HepG2 (cell line): ENCODE results near the gene CLCN2. TPM values are rescaled to one million over a fixed set of nuclear protein-coding genes. Genes with fewer than 3 reads are reported as not detected.

Experiments
- DPF2 ChIP-seq: sonication (generic); formaldehyde crosslinking; IDR thresholded peaks from 2 replicates; pipeline ENCODE4 v1.4.0; 2020; ENCODE audit warnings: mild to moderate bottlenecking, low read depth, missing genetic modification reagents, borderline replicate concordance
- ETV6 ChIP-seq: sonication (generic); formaldehyde crosslinking; conservative IDR thresholded peaks from 2 replicates; pipeline ENCODE4 v1.4.0; 2020; ENCODE audit warnings: missing genetic modification reagents
- MAZ ChIP-seq, 2 experiments: sonication (generic) in 1 of 2; formaldehyde crosslinking in 1 of 2; IDR thresholded peaks; 2 replicates each; pipeline versions ENCODE4 v1.5.0 to v1.6.1; 2012 to 2020; ENCODE audit warnings: low read depth in 2 of 2, mild to moderate bottlenecking in 2 of 2, borderline replicate concordance in 1 of 2, improper control_type of control experiment in 1 of 2, low read length in 1 of 2, missing genetic modification reagents in 1 of 2, moderate library complexity in 1 of 2
- NFE2 ChIP-seq: sonication (generic); formaldehyde crosslinking; IDR thresholded peaks from 2 replicates; pipeline ENCODE4 v1.4.0; 2020; ENCODE audit warnings: missing genetic modification reagents
- NR1H2 ChIP-seq: sonication (generic); formaldehyde crosslinking; IDR thresholded peaks from 2 replicates; pipeline ENCODE4 v1.8.1; 2022; ENCODE audit warnings: low read depth, missing genetic modification reagents, borderline replicate concordance
- SRF ChIP-seq: IDR thresholded peaks from 2 replicates; pipeline ENCODE4 v1.6.1; 2011; ENCODE audit warnings: mild to moderate bottlenecking, low read depth, low read length, moderate library complexity
- TAF15 ChIP-seq: fragments of 200-400 bp; formaldehyde crosslinking; IDR thresholded peaks from one replicate; pipeline ENCODE4 v1.6.1; 2018; ENCODE audit warnings: mild to moderate bottlenecking, low read depth, low read length; ENCODE audit not compliant: poor library complexity, severe bottlenecking
- ZFP1 ChIP-seq: IDR thresholded peaks from 2 replicates; pipeline ENCODE4 v1.6.1; 2016
- ZNF33B ChIP-seq: sonication (generic); formaldehyde crosslinking; IDR thresholded peaks from 2 replicates; pipeline ENCODE4 v1.5.1; 2020; ENCODE audit warnings: mild to moderate bottlenecking, missing genetic modification reagents
- ZNF574 ChIP-seq: sonication (generic); formaldehyde crosslinking; IDR thresholded peaks from 2 replicates; pipeline ENCODE4 v1.4.0; 2020; ENCODE audit warnings: missing genetic modification reagents
- ZNF776 ChIP-seq: sonication (generic); formaldehyde crosslinking; IDR thresholded peaks from 2 replicates; pipeline ENCODE4 v1.4.0; 2020; ENCODE audit warnings: mild to moderate bottlenecking, missing genetic modification reagents
- polyA plus RNA-seq, 8 experiments: library from polyadenylated mRNA; depleted of rRNA in 3 of 8; stranded (reverse) in 7 of 8; unstranded in 1 of 8; fragments of >200 nt; fragmentation: Illumina TruSeq in 4 of 8; extraction: Trizol in 4 of 8; gene quantifications; 2 replicates each; pipeline versions ENCODE4 v1.2.1 to v1.2.3, GENCODE V29; 2011 to 2016; ENCODE audit warnings: low read depth in 4 of 8, missing spikeins in 1 of 8, mixed read lengths in 1 of 8; ENCODE audit not compliant: insufficient read depth in 1 of 8
- total RNA-seq, 5 experiments: library from RNA; depleted of rRNA; stranded (reverse); fragments of >200 nt; fragmentation: Illumina TruSeq; extraction: Trizol; gene quantifications; 2 replicates each; pipeline ENCODE4 v1.2.3, GENCODE V29; 2016; ENCODE audit warnings: low read depth in 1 of 5
- TF ChIP-seq, protein P1 (sequence below): sonication (generic); formaldehyde crosslinking; IDR thresholded peaks from 2 replicates; pipeline ENCODE4 v1.8.0; 2022; ENCODE audit warnings: missing genetic modification reagents, mild to moderate bottlenecking, moderate library complexity, borderline replicate concordance
- TF ChIP-seq, protein P2 (sequence below): sonication (generic); formaldehyde crosslinking; IDR thresholded peaks from 2 replicates; pipeline ENCODE4 v1.8.1; 2023; ENCODE audit warnings: missing genetic modification reagents, inconsistent platforms, borderline replicate concordance
- TF ChIP-seq, protein P3 (sequence below): sonication (generic); formaldehyde crosslinking; conservative IDR thresholded peaks from 2 replicates; pipeline ENCODE4 v1.8.0; 2022; ENCODE audit warnings: low read depth, missing genetic modification reagents
- TF ChIP-seq, protein P4 (sequence below): sonication (generic); formaldehyde crosslinking; conservative IDR thresholded peaks from 2 replicates; pipeline ENCODE4 v1.4.0; 2020; ENCODE audit warnings: mild to moderate bottlenecking, missing genetic modification reagents, moderate library complexity

CLCN2 gene
- total and polyA plus RNA-seq, 2 of the 13 experiments (the other 11 are each of a cell fraction or from before 2014, with no cell fraction given) = 11.4 to 13.5 TPM

DNA sequence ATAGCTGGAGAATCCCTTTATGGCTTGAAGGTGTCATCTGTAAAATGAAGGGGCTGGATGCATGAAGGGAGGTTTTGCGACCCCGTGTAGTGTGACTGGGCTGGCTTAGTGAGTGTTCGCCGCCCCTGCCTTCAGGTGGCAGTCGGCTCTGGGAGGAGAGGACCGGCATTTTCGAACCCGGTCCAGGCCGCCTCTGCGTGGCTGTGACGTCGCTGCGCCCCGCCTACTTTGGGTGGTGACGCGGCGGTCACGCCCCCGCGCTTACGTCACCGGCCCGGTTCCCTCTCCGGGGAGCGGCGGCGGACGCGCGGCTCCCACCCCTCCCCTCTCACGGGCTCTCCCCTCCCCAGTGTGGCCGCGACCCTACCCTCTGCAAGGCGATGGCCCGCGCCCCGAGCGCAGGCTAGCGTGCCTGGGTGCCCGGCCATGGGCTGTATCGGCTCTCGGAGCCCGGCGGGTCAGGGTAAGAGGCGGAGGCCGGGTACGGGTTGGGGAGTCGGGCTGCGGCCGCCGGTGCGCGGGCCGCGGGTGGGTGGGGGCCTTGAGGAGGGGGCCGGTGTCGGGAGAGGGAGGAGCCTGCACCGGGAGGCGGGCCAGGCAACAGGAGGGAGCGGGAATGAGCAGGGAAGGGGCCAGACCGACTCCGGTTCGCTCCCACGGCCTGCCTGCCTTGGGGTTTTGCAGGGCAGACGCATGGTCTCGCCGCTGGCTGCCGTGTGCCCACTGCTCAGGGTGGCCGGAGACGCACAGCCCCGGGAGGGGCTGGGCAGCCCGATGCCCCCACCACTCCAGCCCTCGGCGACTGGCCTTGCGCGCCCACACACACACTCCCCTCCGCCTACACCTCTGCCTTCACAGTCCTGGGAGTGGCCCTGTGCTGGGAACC, 25.5 kb downstream of the CLCN2 start (continued):
- TF ChIP-seq, protein P1, sequence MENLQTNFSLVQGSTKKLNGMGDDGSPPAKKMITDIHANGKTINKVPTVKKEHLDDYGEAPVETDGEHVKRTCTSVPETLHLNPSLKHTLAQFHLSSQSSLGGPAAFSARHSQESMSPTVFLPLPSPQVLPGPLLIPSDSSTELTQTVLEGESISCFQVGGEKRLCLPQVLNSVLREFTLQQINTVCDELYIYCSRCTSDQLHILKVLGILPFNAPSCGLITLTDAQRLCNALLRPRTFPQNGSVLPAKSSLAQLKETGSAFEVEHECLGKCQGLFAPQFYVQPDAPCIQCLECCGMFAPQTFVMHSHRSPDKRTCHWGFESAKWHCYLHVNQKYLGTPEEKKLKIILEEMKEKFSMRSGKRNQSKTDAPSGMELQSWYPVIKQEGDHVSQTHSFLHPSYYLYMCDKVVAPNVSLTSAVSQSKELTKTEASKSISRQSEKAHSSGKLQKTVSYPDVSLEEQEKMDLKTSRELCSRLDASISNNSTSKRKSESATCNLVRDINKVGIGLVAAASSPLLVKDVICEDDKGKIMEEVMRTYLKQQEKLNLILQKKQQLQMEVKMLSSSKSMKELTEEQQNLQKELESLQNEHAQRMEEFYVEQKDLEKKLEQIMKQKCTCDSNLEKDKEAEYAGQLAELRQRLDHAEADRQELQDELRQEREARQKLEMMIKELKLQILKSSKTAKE (CRISPR knock-in tag) = no peak
- peak; percentile 57 for TF ChIP-seq TAF15
- TF ChIP-seq, protein P2, sequence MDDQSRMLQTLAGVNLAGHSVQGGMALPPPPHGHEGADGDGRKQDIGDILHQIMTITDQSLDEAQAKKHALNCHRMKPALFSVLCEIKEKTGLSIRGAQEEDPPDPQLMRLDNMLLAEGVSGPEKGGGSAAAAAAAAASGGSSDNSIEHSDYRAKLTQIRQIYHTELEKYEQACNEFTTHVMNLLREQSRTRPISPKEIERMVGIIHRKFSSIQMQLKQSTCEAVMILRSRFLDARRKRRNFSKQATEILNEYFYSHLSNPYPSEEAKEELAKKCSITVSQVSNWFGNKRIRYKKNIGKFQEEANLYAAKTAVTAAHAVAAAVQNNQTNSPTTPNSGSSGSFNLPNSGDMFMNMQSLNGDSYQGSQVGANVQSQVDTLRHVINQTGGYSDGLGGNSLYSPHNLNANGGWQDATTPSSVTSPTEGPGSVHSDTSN (CRISPR knock-in tag) = no peak
- TF ChIP-seq ZNF776 (CRISPR knock-in tag) = peak; percentile 44; the same call in 1 of the 2 replicates
- TF ChIP-seq, protein P3, sequence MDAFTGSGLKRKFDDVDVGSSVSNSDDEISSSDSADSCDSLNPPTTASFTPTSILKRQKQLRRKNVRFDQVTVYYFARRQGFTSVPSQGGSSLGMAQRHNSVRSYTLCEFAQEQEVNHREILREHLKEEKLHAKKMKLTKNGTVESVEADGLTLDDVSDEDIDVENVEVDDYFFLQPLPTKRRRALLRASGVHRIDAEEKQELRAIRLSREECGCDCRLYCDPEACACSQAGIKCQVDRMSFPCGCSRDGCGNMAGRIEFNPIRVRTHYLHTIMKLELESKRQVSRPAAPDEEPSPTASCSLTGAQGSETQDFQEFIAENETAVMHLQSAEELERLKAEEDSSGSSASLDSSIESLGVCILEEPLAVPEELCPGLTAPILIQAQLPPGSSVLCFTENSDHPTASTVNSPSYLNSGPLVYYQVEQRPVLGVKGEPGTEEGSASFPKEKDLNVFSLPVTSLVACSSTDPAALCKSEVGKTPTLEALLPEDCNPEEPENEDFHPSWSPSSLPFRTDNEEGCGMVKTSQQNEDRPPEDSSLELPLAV (CRISPR knock-in tag) = no peak
- TF ChIP-seq ZNF574 (CRISPR knock-in tag) = 0 out of 2 replicates have a peak, but pooled peaks have one; percentile 60
- TF ChIP-seq NR1H2 (CRISPR knock-in tag) = no peak
- no peak for TF ChIP-seq DPF2
- no peak for TF ChIP-seq NFE2
- no peak for TF ChIP-seq SRF
- TF ChIP-seq ETV6 (CRISPR knock-in tag) = no peak
- TF ChIP-seq MAZ (IDR thresholded peaks at IDR 0.05; ENCODE audit: borderline replicate concordance, low read depth, low read length) = 0 out of 2 replicates have a peak, but pooled peaks have one; percentile 4
- TF ChIP-seq MAZ (CRISPR knock-in tag; IDR thresholded peaks at IDR 0.05; ENCODE audit: low read depth) = peak; percentile 92
- 0 out of 2 replicates have a peak, but pooled peaks have one; percentile 13 for TF ChIP-seq ZFP1 (CRISPR knock-in tag)
- TF ChIP-seq, protein P4, sequence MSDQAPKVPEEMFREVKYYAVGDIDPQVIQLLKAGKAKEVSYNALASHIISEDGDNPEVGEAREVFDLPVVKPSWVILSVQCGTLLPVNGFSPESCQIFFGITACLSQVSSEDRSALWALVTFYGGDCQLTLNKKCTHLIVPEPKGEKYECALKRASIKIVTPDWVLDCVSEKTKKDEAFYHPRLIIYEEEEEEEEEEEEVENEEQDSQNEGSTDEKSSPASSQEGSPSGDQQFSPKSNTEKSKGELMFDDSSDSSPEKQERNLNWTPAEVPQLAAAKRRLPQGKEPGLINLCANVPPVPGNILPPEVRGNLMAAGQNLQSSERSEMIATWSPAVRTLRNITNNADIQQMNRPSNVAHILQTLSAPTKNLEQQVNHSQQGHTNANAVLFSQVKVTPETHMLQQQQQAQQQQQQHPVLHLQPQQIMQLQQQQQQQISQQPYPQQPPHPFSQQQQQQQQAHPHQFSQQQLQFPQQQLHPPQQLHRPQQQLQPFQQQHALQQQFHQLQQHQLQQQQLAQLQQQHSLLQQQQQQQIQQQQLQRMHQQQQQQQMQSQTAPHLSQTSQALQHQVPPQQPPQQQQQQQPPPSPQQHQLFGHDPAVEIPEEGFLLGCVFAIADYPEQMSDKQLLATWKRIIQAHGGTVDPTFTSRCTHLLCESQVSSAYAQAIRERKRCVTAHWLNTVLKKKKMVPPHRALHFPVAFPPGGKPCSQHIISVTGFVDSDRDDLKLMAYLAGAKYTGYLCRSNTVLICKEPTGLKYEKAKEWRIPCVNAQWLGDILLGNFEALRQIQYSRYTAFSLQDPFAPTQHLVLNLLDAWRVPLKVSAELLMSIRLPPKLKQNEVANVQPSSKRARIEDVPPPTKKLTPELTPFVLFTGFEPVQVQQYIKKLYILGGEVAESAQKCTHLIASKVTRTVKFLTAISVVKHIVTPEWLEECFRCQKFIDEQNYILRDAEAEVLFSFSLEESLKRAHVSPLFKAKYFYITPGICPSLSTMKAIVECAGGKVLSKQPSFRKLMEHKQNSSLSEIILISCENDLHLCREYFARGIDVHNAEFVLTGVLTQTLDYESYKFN = no peak; the same call in 1 of the 2 replicates
- no peak for TF ChIP-seq ZNF33B (CRISPR knock-in tag)
